GM18520 (cell line): ENCODE measurements around the gene PCSK2.

Source experiments
- ATAC-seq: cut with Tn5 transposase; IDR thresholded peaks from one replicate; pipeline ENCODE4 v1.9.1; 2021; ENCODE audit not compliant: unreplicated experiment

The PCSK2 gene

GRCh38 chr20:17248224-17248623, 21.4 kb downstream of the PCSK2 start:
- ATAC-seq: no peak

- ATAC-seq: no peak
These were observed 35.9 kb downstream of the PCSK2 start for GRCh38 chr20:17262786-17263185.

GRCh38 chr20:17273717-17274116, 46.9 kb downstream of the PCSK2 start:
- no peak for ATAC-seq

GRCh38 chr20:17276101-17276500, 49.3 kb downstream of the PCSK2 start:
- no peak for ATAC-seq

- no peak for ATAC-seq
These were observed 54.6 kb downstream of the PCSK2 start for GRCh38 chr20:17281478-17281877.

GRCh38 chr20:17282501-17282900, 55.7 kb downstream of the PCSK2 start:
- ATAC-seq: no peak

DNA sequence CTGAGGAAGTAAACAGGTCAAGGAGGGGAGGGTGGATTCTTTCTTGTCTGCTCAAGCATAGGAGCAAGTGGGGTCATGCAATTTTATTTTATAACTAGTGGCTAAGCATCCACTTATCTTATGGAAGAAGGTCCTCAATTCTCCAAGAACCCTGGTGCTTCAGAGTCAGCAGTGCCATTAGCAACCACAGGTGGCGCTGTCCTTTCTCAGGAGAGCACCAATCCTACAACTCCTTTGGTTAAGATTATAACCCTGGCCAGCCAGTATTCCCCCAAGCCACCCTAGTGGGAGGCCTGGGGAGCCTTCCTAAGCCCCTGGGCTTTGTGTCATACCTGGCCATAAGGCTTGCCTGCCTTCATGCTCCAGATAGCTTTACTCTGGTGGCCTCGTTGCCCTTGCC, 60.7 kb downstream of the PCSK2 start:
- ATAC-seq: no peak

DNA sequence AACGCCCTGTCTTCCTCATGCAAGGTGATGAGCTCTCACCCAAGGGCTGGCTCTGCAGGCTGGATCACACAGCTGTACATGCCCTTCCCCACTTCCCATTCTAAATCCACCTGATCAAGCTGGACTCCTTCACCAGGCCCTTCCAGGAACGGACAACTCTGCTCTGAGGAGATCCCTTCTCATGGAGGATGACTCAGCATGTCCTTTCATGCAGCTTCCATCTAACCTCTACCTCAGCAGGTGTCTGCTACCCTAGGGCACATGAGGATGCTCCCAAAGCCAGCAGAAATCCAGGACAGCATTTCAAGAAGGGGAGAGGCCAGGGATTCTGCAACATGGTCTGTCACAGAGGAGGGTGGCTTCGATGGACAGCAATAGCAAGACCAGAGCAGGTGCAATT, 61.2 kb downstream of the PCSK2 start:
- ATAC-seq: no peak

- ATAC-seq: no peak
These were observed 68.4 kb downstream of the PCSK2 start for GRCh38 chr20:17295151-17295726.

- no peak for ATAC-seq
These were observed 69.2 kb downstream of the PCSK2 start for GRCh38 chr20:17295991-17296390.

DNA sequence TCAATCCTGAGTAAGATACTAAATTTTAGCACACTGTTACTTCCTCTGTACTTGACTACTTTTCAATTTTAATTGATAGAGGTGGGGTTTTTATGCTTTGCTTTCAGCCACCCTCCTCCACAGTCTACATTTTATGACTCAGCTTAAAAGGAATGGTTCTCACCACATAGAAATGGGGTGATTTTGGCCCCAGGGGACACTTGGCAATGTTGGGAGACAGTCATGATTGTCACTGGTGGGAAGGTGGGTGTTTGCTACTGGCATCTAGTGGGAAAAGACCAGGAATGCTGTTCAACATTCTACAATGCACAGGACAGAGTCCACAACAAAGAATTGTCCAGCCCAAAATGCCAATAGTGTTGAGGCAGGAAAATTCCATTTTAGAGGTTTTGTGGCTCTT, 71.3 kb downstream of the PCSK2 start:
- no peak for ATAC-seq

GRCh38 chr20:17298751-17299150, 71.9 kb downstream of the PCSK2 start:
- no peak for ATAC-seq

- ATAC-seq: no peak
These were observed 73.3 kb downstream of the PCSK2 start for GRCh38 chr20:17300113-17300512.

- no peak for ATAC-seq
These were observed 77.9 kb downstream of the PCSK2 start for GRCh38 chr20:17304774-17305173.

DNA sequence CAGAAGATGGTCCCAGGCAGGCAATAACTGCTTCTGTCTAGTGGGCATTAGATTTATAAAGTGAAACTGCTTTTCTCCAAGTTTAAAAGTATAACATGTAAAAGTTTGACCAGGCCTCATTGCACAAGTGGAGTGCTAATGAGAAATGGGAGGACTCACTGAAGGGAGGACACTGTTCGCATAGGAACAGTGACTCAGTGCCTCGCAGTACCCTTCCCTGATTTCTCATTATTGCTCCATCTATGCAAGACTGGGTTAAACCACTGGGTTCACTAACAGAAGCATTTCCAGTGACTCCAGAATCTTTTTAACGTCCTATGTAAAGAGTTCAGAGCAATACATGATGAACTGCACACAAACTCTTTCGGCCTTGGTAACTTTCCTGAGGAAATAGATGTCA, 79.6 kb downstream of the PCSK2 start:
- ATAC-seq: no peak

GRCh38 chr20:17314264-17314663, 87.4 kb downstream of the PCSK2 start:
- ATAC-seq: no peak

DNA sequence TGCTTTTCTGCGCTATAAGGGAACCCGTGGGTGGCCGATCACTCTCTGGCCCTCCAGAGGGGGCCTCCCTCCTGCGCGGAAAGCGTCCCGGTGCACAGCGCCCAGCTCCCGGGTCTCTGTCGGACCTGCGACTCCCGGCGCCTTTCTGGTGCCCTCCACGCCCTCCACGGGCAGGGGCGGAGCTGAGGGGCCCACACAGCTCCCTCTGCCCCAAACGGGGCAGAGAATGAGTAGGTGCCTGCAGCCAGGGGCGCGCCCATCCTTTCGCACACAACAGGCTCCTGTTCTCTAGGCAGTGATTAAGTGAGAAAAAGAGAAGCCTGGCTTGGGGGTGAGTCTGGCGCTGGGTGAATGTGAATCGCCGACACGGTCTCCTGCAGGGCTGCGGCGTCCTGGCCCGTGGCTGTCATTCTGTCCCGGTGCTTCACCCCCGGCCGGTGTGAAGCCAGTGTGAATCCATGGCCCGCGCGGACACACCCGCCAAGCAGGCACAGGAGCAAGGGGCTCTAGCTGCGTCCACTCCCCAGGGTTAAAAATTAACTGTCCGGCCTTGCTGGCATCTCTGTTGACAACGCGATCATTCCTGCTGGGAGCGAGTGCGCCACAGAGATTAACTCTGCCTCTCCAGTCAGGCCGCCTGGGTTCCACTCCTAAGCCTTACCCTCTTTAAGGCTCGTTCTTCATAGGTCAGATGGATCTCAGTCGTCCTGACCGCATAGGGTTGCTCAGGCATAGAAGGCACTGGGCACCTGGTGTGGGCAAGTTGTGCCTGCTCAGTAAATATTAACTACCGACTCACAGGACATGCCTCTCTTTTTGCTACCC, 88.8 kb downstream of the PCSK2 start:
- ATAC-seq: no peak

GRCh38 chr20:17316316-17317038, 89.6 kb downstream of the PCSK2 start:
- no peak for ATAC-seq

DNA sequence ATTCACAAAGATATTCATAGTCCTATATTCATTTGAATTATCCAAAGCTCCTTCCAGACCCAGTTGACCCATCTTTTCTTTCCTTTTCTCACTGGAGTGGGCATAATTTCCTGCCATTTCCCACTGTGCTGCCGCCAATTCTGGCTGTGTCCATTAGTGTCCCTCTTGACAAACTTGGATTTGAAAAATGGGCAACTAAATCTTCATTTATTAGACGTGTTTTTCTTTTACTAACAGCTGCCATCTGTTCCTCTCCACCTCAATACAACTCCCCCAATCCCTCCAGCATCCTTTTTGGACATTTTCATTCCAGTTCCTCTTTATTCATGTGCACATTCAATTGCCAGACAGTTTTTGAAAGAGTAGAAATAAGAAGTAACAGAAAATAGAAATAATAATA, 90.5 kb downstream of the PCSK2 start:
- no peak for ATAC-seq

- ATAC-seq: no peak
These were observed 93.6 kb downstream of the PCSK2 start for GRCh38 chr20:17320456-17320855.

DNA sequence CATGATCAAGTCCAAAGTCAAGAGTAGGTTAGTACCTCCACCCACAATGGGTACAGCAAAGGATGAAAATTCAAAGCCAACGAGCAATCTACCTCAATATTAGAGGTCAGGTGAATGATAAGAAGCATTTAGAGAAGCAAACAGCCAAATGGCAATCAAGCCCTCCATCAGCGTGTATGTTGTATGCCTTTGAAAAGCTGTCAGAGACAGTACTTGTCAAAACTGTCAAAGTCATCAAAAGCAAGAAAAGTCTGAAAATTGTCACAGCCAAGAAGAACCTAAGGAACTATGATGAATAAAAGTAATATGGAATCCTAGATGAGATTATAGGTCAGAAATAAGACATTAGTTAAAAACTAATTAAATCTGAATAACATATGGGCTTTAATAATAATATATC, 99.3 kb downstream of the PCSK2 start:
- ATAC-seq: no peak
